ENCODE results near the gene SORBS1. TPM values are rescaled to one million over a fixed set of nuclear protein-coding genes. Genes with fewer than 3 reads are reported as not detected.

Gene SORBS1
- total and polyA plus RNA-seq, 2 donors (not counting 1 experiment from before 2014, with no cell fraction given), result 0.21 to 1.5 TPM

DNA sequence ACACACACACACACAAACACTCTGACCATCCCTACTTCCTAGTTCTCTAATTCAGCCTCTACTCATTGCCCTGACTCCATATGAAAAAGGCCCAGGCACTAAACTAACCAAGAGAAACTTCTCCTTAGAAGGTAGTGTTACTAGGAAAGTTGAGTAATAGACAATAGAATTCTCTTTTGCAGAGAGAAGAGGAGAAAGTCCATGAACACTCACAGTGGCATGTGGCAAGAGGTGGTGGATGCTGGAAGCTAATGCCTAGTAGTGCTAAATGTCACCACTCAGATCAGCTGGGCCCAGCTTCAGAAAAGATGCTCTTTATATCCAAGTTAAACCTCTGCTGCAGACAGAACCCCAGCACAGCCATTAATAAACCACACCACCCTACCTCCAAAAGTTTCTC lies 58.2 kb downstream of the SORBS1 start:
- Mint-ChIP-seq H3K4me1 (no peaks in the 10 kb centered on the region), H3K27ac (no peak overlapping the region), H3K9me3 (ENCODE audit: insufficient read depth) (no peaks in the 10 kb centered on the region), H3K4me3 (no peak overlapping the region), H3K27me3 (peaks cover 9% of the 10 kb centered on the region)
- Histone ChIP-seq H3K4me3 (ENCODE audit: control extremely low read depth in 1 of 5, extremely low read depth in 1 of 5, insufficient read depth in 1 of 5, low read depth in 2 of 5, low read length in 4 of 5) (no peak overlapping the region), H3K9me3 (ENCODE audit: control extremely low read depth in 1 of 3, control insufficient read depth in 2 of 3, insufficient read depth in 1 of 3, low read length in 2 of 3) (no peaks in the 10 kb centered on the region), H3K79me2 (ENCODE audit: control insufficient read depth, insufficient read depth, low read length) (no peaks in the 10 kb centered on the region), H2AFZ (ENCODE audit: insufficient read depth, low read depth, low read length, poor library complexity, severe bottlenecking) (no peak overlapping the region), H3K36me3 (replicated peaks in 1 of 2; ENCODE audit: control extremely low read depth in 1 of 2, control insufficient read depth in 1 of 2, extremely low read depth in 1 of 2, insufficient read depth in 2 of 2, low read length in 1 of 2) (no peaks in the 10 kb centered on the region), H3K4me2 (replicated peaks; ENCODE audit: low read depth, low read length, poor library complexity, severe bottlenecking) (no peak overlapping the region), H3K27me3 (replicated peaks in 1 of 4; ENCODE audit: control extremely low read depth in 1 of 4, control insufficient read depth in 3 of 4, insufficient read depth in 4 of 4, low read length in 3 of 4) (no peaks in the 10 kb centered on the region), H4K20me1 (ENCODE audit: control insufficient read depth, insufficient read depth, low read length, poor library complexity, severe bottlenecking) (no peaks in the 10 kb centered on the region), H3K4me1 (ENCODE audit: control insufficient read depth in 2 of 2, insufficient read depth in 2 of 2, low read length in 2 of 2) (no peaks in the 10 kb centered on the region), H3K27ac (ENCODE audit: low read length in 2 of 2) (no peak overlapping the region), H3K9ac (ENCODE audit: low read length) (no peak overlapping the region)
- intact Hi-C loops (cut with micrococcal nuclease), result no loop called here
- DNase-seq (no peak), ATAC-seq (ENCODE audit: low read depth) (no peak)
- no peak for TF ChIP-seq EZH2 (IDR thresholded peaks at IDR 0.05; ENCODE audit: borderline replicate concordance, insufficient read depth, low read depth, low read length, poor library complexity, severe bottlenecking)
- TF ChIP-seq, protein P1, sequence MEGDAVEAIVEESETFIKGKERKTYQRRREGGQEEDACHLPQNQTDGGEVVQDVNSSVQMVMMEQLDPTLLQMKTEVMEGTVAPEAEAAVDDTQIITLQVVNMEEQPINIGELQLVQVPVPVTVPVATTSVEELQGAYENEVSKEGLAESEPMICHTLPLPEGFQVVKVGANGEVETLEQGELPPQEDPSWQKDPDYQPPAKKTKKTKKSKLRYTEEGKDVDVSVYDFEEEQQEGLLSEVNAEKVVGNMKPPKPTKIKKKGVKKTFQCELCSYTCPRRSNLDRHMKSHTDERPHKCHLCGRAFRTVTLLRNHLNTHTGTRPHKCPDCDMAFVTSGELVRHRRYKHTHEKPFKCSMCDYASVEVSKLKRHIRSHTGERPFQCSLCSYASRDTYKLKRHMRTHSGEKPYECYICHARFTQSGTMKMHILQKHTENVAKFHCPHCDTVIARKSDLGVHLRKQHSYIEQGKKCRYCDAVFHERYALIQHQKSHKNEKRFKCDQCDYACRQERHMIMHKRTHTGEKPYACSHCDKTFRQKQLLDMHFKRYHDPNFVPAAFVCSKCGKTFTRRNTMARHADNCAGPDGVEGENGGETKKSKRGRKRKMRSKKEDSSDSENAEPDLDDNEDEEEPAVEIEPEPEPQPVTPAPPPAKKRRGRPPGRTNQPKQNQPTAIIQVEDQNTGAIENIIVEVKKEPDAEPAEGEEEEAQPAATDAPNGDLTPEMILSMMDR (IDR thresholded peaks at IDR 0.05), result no peak
- POLR2A ChIA-PET, result no interaction called here
- CTCF ChIA-PET, result no interaction called here

DNA sequence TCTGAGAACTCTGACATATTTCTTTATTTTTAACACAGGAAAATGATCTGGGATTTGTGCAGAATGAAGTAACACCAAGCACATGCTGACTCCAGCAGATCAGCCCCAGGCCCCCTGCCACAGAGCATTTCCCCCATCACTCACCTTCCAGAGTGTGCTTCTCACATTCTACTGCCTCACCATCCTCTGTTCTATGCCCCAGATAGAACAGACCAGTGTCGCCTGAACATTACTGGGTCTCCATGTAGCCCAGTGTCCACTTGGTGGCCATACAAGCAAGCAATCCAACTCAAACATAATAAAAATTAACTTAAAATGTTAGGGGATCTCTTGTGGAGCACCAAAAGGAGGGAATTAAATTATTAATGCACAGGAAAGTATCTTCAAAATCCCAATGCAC lies 58.8 kb downstream of the SORBS1 start:
- Histone ChIP-seq H3K9me3 (ENCODE audit: control extremely low read depth in 1 of 3, control insufficient read depth in 2 of 3, insufficient read depth in 1 of 3, low read length in 2 of 3) (no peaks in the 10 kb centered on the region), H3K27me3 (replicated peaks in 1 of 4; ENCODE audit: control extremely low read depth in 1 of 4, control insufficient read depth in 3 of 4, insufficient read depth in 4 of 4, low read length in 3 of 4) (no peaks in the 10 kb centered on the region), H2AFZ (ENCODE audit: insufficient read depth, low read depth, low read length, poor library complexity, severe bottlenecking) (no peak overlapping the region), H3K9ac (ENCODE audit: low read length) (no peak overlapping the region), H3K4me3 (ENCODE audit: control extremely low read depth in 1 of 5, extremely low read depth in 1 of 5, insufficient read depth in 1 of 5, low read depth in 2 of 5, low read length in 4 of 5) (no peak overlapping the region), H3K36me3 (replicated peaks in 1 of 2; ENCODE audit: control extremely low read depth in 1 of 2, control insufficient read depth in 1 of 2, extremely low read depth in 1 of 2, insufficient read depth in 2 of 2, low read length in 1 of 2) (no peaks in the 10 kb centered on the region), H3K4me2 (replicated peaks; ENCODE audit: low read depth, low read length, poor library complexity, severe bottlenecking) (no peak overlapping the region), H3K27ac (ENCODE audit: low read length in 2 of 2) (no peak overlapping the region), H3K79me2 (ENCODE audit: control insufficient read depth, insufficient read depth, low read length) (no peaks in the 10 kb centered on the region), H3K4me1 (ENCODE audit: control insufficient read depth in 2 of 2, insufficient read depth in 2 of 2, low read length in 2 of 2) (no peaks in the 10 kb centered on the region), H4K20me1 (ENCODE audit: control insufficient read depth, insufficient read depth, low read length, poor library complexity, severe bottlenecking) (no peaks in the 10 kb centered on the region)
- intact Hi-C loops (cut with micrococcal nuclease), result no loop called here
- DNase-seq (no peak), ATAC-seq (ENCODE audit: low read depth) (no peak)
- ChIA-PET CTCF (no interaction called here), POLR2A (no interaction called here)
- no peaks in the 10 kb centered on the region for H3K4me1 Mint-ChIP-seq
- no peak overlapping the region for H3K27ac Mint-ChIP-seq
- WGBS (ENCODE audit: insufficient coverage), result no CpG with 5 or more reads among the region's 1 CpG
- peaks cover 14% of the 10 kb centered on the region for H3K27me3 Mint-ChIP-seq
- H3K4me3 Mint-ChIP-seq, result no peak overlapping the region
- no peaks in the 10 kb centered on the region for H3K9me3 Mint-ChIP-seq (ENCODE audit: insufficient read depth)
- TF ChIP-seq, protein P1 (IDR thresholded peaks at IDR 0.05), result no peak
- no peak for TF ChIP-seq EZH2 (IDR thresholded peaks at IDR 0.05; ENCODE audit: borderline replicate concordance, insufficient read depth, low read depth, low read length, poor library complexity, severe bottlenecking)
